Activated CD4-positive, alpha-beta T cell treated with anti-CD3 and anti-CD28 coated beads, Interleukin-2, amount 10 ng/mL, durations not matched to agents 24 days and 14 days (primary cell): ENCODE measurements around the gene TMEM45B. TPM values are rescaled to one million over a fixed set of nuclear protein-coding genes. Genes with fewer than 3 reads are reported as not detected.

Source experiments
- DNase-seq: peaks from one replicate; pipeline ENCODE4 v3.0.0; 2022
- H3K27ac Mint-ChIP-seq: one replicate; pipeline ENCODE4 v1.8.0; 2022; ENCODE audit warnings: mild to moderate bottlenecking, mixed read lengths
- H3K27me3 Mint-ChIP-seq: one replicate; pipeline ENCODE4 v1.8.0; 2022; ENCODE audit warnings: mixed read lengths
- H3K36me3 Mint-ChIP-seq: one replicate; pipeline ENCODE4 v1.8.0; 2022; ENCODE audit warnings: low read depth, mild to moderate bottlenecking, mixed read lengths
- H3K4me1 Mint-ChIP-seq: one replicate; pipeline ENCODE4 v1.8.0; 2021; ENCODE audit warnings: mixed read lengths
- H3K4me3 Mint-ChIP-seq: one replicate; pipeline ENCODE4 v1.8.0; 2022; ENCODE audit warnings: mild to moderate bottlenecking, moderate library complexity, mixed read lengths
- H3K9me3 Mint-ChIP-seq: one replicate; pipeline ENCODE4 v1.8.0; 2021; ENCODE audit warnings: mixed read lengths
- intact Hi-C: fragments of 100-400 bp; cut with micrococcal nuclease; formaldehyde crosslinking; loops from one replicate; pipeline ENCODE4 v1.15.1; 2023
- total RNA-seq: library from RNA; stranded (reverse); gene quantifications from 2 replicates; pipeline ENCODE4 v1.2.3, GENCODE V29; 2022

Gene TMEM45B
- total RNA-seq, 1 donor from 2014 or later: 0.37 TPM

DNA sequence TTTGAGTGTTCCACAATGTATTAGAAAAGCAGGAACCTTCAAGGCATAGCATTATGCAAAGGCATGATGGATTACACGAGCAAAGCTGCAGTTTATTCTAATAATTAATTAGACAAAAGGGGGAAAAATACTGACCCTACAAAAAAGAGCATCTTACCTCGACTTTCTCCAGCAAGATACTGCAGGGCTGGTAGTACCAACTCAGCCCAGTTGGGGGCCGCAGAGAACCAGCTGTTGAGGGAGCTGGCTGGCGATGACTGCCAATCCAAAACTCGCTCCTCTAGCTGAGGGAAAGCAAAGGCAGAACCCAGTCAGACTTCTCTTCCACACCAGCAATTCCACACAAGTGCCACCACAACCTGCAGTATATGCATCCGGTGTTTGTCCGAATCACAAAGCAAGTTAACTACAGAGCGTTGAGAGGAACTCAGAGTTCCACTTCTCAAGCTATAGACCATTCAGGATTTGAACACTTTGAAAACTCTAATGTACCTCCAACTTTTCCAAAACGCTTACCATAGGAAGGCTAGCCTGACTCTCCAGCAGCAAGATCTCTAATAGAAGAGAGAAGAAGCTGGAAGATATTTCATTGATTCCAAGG, 66.0 kb downstream of the TMEM45B start:
- intact Hi-C loops: no loop called here
- Mint-ChIP-seq H3K9me3 (no peaks in the 10 kb centered on the region), H3K4me1 (no peaks in the 10 kb centered on the region), H3K4me3 (no peak overlapping the region), H3K27me3 (no peaks in the 10 kb centered on the region), H3K27ac (no peak overlapping the region), H3K36me3 (peaks cover 81% of the 10 kb centered on the region)
- peak; percentile 83 for DNase-seq

- peaks cover 15% of the 10 kb centered on the region for H3K4me1 Mint-ChIP-seq
- no peaks in the 10 kb centered on the region for H3K9me3 Mint-ChIP-seq
- no peak for DNase-seq
- H3K4me3 Mint-ChIP-seq: no peak overlapping the region
- H3K36me3 Mint-ChIP-seq: peaks cover 78% of the 10 kb centered on the region
- intact Hi-C loops: no loop called here
- H3K27ac Mint-ChIP-seq: no peak overlapping the region
- no peaks in the 10 kb centered on the region for H3K27me3 Mint-ChIP-seq
Observed at GRCh38 chr11:129884581-129884980, 68.9 kb downstream of the TMEM45B start.

- H3K36me3 Mint-ChIP-seq: peaks cover 79% of the 10 kb centered on the region
- H3K4me1 Mint-ChIP-seq: peaks cover 19% of the 10 kb centered on the region
- intact Hi-C loops: no loop called here
- H3K9me3 Mint-ChIP-seq: no peaks in the 10 kb centered on the region
- no peak overlapping the region for H3K27ac Mint-ChIP-seq
- no peak for DNase-seq
- H3K27me3 Mint-ChIP-seq: no peaks in the 10 kb centered on the region
- no peak overlapping the region for H3K4me3 Mint-ChIP-seq
Observed at GRCh38 chr11:129885381-129885780, 69.7 kb downstream of the TMEM45B start.

DNA sequence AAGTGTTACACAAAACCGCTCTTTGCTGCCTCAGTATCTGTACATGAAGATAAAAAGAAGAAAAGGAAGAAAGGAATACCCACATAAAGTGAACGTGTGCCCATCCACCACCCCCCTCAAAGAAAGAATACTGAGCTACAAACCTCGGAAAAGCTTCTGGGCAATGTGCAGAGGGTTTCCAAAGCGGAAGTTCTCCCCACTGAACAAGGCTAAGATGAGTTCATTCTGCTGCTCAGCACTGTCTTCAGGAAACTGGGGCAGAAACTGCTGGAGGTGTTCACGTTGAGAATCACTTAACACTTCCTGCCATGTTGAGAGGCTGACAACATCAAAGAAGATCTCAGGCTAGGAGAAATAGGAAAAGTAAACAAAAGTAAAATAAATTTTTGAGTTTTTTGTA, 72.8 kb downstream of the TMEM45B start:
- peak overlapping the region; percentile 25 for H3K4me3 Mint-ChIP-seq
- no peaks in the 10 kb centered on the region for H3K9me3 Mint-ChIP-seq
- intact Hi-C loops: no loop called here
- peak overlapping the region; percentile 77 for H3K27ac Mint-ChIP-seq
- H3K36me3 Mint-ChIP-seq: peaks cover 73% of the 10 kb centered on the region
- DNase-seq: peak; percentile 84
- peaks cover 26% of the 10 kb centered on the region for H3K4me1 Mint-ChIP-seq
- no peaks in the 10 kb centered on the region for H3K27me3 Mint-ChIP-seq

DNA sequence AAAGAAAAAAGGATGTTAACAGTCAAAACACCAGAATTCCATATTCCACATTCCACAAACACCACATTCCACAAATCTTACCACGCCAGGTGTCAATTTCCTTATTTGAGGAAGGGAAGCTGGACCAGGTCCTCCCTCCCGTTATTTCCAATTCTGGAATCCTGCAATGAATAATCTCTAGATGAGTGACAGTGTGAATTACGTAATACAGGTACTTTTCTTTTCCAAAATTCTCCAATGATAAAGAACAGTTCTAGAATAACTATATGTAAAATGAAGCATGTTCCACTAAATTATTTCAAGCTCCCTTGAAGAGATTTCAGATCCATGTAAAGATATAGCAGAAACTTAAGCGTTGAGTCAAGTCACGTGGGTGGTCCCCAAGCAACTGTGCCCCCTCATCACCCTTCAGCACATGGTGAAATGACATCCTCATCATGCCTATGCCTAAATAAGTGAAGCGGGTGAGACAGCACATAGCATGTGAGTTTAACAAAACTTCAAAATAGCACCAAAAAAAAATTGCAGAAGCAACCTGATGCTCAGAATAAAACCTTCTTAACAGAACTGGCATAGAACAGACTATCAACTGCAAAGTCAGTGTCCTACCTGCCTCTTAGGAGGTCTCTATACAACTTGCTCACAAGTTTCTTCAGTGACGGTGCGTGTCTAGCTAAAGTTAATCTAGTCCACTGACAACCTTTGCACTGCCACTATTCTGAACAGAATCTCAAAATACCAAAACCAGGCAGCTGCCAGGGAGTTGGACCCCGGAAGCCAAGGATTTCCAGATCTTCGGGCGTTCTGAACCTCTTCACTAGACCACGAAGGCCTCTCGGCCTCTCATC, 78.9 kb downstream of the TMEM45B start:
- Mint-ChIP-seq H3K9me3 (no peaks in the 10 kb centered on the region), H3K4me1 (peaks cover 32% of the 10 kb centered on the region), H3K27me3 (peaks cover 6% of the 10 kb centered on the region), H3K4me3 (peak overlapping the region; percentile 91), H3K36me3 (peaks cover 36% of the 10 kb centered on the region), H3K27ac (peak overlapping the region; percentile 89)
- DNase-seq: no peak
- intact Hi-C loops: loop anchor here (1.0 to 10.0 kb wide), 4 partner anchors 80 to 420 kb away; partner anchors contain the start of genes APLP2 and ZBTB44

- peaks cover 29% of the 10 kb centered on the region for H3K36me3 Mint-ChIP-seq
- H3K4me3 Mint-ChIP-seq: peak within 1 kb of the TSS; percentile 91
- intact Hi-C loops: loop anchor here (1.0 to 10.0 kb wide), 3 partner anchors 81 to 419 kb away; partner anchors contain the start of genes APLP2 and ZBTB44
- DNase-seq: peak; percentile 96
- no peaks in the 10 kb centered on the region for H3K9me3 Mint-ChIP-seq
- peaks cover 6% of the 10 kb centered on the region for H3K27me3 Mint-ChIP-seq
- H3K4me1 Mint-ChIP-seq: peaks cover 27% of the 10 kb centered on the region
- peak within 1 kb of the TSS; percentile 89 for H3K27ac Mint-ChIP-seq
Observed at GRCh38 chr11:129895126-129896041, 79.7 kb downstream of the TMEM45B start, which contains the start of gene NFRKB. Gene NFRKB (minus strand): TSS chr11:129895578. CDS start chr11:129892849, 2,729 bp downstream.

GRCh38 chr11:129896062-129896461, 80.4 kb downstream of the TMEM45B start:
- Mint-ChIP-seq H3K27ac (peak overlapping the region; percentile 64), H3K4me1 (peaks cover 27% of the 10 kb centered on the region), H3K27me3 (peaks cover 6% of the 10 kb centered on the region), H3K36me3 (peaks cover 27% of the 10 kb centered on the region), H3K4me3 (peak overlapping the region; percentile 91), H3K9me3 (no peaks in the 10 kb centered on the region)
- no peak for DNase-seq
- intact Hi-C loops: loop anchor here (10.0 kb wide), 1 partner anchor 419 kb away; the partner anchor contains the start of gene ZBTB44

DNA sequence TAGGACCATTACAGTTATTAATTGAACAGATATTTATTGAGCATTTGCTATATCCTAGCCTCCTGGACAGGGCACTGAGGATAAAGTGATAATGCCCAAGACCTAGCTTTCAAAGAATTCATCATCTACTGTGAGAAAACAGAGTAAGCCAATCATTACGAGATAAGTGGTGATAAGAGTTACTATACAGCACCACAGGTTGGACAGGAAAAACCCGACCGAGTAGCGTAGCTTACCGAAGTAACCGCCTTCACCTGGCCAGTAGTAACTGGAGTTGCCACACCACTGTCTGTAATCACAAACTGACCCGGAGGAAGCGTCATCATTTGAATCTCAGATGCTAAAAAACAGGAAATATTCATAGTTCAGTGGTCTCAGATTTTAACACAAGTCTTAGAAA, 89.8 kb downstream of the TMEM45B start:
- no peak overlapping the region for H3K27ac Mint-ChIP-seq
- no peak for DNase-seq
- H3K36me3 Mint-ChIP-seq: peaks cover 32% of the 10 kb centered on the region
- no peak overlapping the region for H3K4me3 Mint-ChIP-seq
- no peaks in the 10 kb centered on the region for H3K9me3 Mint-ChIP-seq
- intact Hi-C loops: no loop called here
- no peaks in the 10 kb centered on the region for H3K4me1 Mint-ChIP-seq
- H3K27me3 Mint-ChIP-seq: no peaks in the 10 kb centered on the region

Other genes with a start within 250 kb of the TMEM45B start
- gene NFRKB, start 79.7 kb downstream of the TMEM45B start, total RNA-seq: 45.5 and 52.2 TPM in 2 replicates
- 15.9 and 16.1 TPM in 2 replicates for gene PRDM10, start 187.0 kb downstream of the TMEM45B start, total RNA-seq